Ishikawa (cell line): ENCODE measurements around the gene ZNF850.

Experiments used
- CEBPB ChIP-seq: IDR thresholded peaks from 2 replicates; pipeline ENCODE4 v1.6.1; 2012
- CREB1 ChIP-seq: IDR thresholded peaks from 2 replicates; pipeline ENCODE4 v1.6.1; 2012; ENCODE audit warnings: low read depth
- EP300 ChIP-seq: IDR thresholded peaks from 2 replicates; pipeline ENCODE4 v1.6.1; 2012; ENCODE audit warnings: borderline replicate concordance
- FOXM1 ChIP-seq: IDR thresholded peaks from 2 replicates; pipeline ENCODE4 v1.6.1; 2012; ENCODE audit warnings: low read depth, borderline replicate concordance
- MAX ChIP-seq: IDR thresholded peaks from 2 replicates; pipeline ENCODE4 v1.6.1; 2012
- RAD21 ChIP-seq: IDR thresholded peaks from 2 replicates; pipeline ENCODE4 v1.6.1; 2012; ENCODE audit warnings: low read depth
- REST ChIP-seq: IDR thresholded peaks from 2 replicates; pipeline ENCODE4 v1.6.1; 2012; ENCODE audit warnings: low read depth, mild to moderate bottlenecking
- TAF1 ChIP-seq: IDR thresholded peaks from 2 replicates; pipeline ENCODE4 v1.6.1; 2012; ENCODE audit warnings: low read depth, mild to moderate bottlenecking
- USF1 ChIP-seq: IDR thresholded peaks from 2 replicates; pipeline ENCODE4 v1.6.1; 2012
- YY1 ChIP-seq: IDR thresholded peaks from 2 replicates; pipeline ENCODE4 v1.6.1; 2012; ENCODE audit warnings: low read depth
- ZBTB7A ChIP-seq: IDR thresholded peaks from 2 replicates; pipeline ENCODE4 v1.6.1; 2012; ENCODE audit warnings: low read depth

GRCh38 chr19:36745870-36746269, 26.7 kb downstream of the ZNF850 start:
- TF ChIP-seq MAX: no peak
- TF ChIP-seq CREB1: no peak
- no peak for TF ChIP-seq YY1
- no peak for TF ChIP-seq CEBPB
- TF ChIP-seq USF1: no peak
- no peak for TF ChIP-seq REST
- TF ChIP-seq FOXM1: no peak
- no peak for TF ChIP-seq RAD21
- no peak for TF ChIP-seq ZBTB7A
- TF ChIP-seq EP300: no peak
- TF ChIP-seq TAF1: no peak
